ENCODE results near the gene SPAG16.

Gene SPAG16

GRCh38 chr2:214138779-214139178, 854.5 kb downstream of the SPAG16 start:
- DNase-seq (ENCODE audit: extremely low read depth, low read depth): no peak
- no peak for TF ChIP-seq CTCF (IDR thresholded peaks at IDR 0.05; ENCODE audit: low read depth, low read length)

- no peak for DNase-seq (ENCODE audit: extremely low read depth, low read depth)
- TF ChIP-seq CTCF (IDR thresholded peaks at IDR 0.05; ENCODE audit: low read depth, low read length): no peak
Measured at GRCh38 chr2:214139630-214140284, 855.5 kb downstream of the SPAG16 start.

- DNase-seq (ENCODE audit: extremely low read depth, low read depth): no peak
- TF ChIP-seq CTCF (IDR thresholded peaks at IDR 0.05; ENCODE audit: low read depth, low read length): no peak
Measured at GRCh38 chr2:214156971-214157370, 872.7 kb downstream of the SPAG16 start.

GRCh38 chr2:214158851-214159250, 874.6 kb downstream of the SPAG16 start:
- no peak for DNase-seq (ENCODE audit: extremely low read depth, low read depth)
- TF ChIP-seq CTCF (IDR thresholded peaks at IDR 0.05; ENCODE audit: low read depth, low read length): no peak

- no peak for DNase-seq (ENCODE audit: extremely low read depth, low read depth)
- TF ChIP-seq CTCF (IDR thresholded peaks at IDR 0.05; ENCODE audit: low read depth, low read length): no peak
Measured at GRCh38 chr2:214169281-214169680, 885.0 kb downstream of the SPAG16 start.

GRCh38 chr2:214169736-214170135, 885.5 kb downstream of the SPAG16 start:
- DNase-seq (ENCODE audit: extremely low read depth, low read depth): no peak
- no peak for TF ChIP-seq CTCF (IDR thresholded peaks at IDR 0.05; ENCODE audit: low read depth, low read length)

GRCh38 chr2:214174563-214174962, 890.3 kb downstream of the SPAG16 start:
- TF ChIP-seq CTCF (IDR thresholded peaks at IDR 0.05; ENCODE audit: low read depth, low read length): no peak
- no peak for DNase-seq (ENCODE audit: extremely low read depth, low read depth)

Data from AG09319 (cell line).